ENCODE results near the gene HP1BP3. TPM values are rescaled to one million over a fixed set of nuclear protein-coding genes. Genes with fewer than 3 reads are reported as not detected.

Gene HP1BP3
- total RNA-seq, 1 experiment from 2014 or later, result 207 TPM

DNA sequence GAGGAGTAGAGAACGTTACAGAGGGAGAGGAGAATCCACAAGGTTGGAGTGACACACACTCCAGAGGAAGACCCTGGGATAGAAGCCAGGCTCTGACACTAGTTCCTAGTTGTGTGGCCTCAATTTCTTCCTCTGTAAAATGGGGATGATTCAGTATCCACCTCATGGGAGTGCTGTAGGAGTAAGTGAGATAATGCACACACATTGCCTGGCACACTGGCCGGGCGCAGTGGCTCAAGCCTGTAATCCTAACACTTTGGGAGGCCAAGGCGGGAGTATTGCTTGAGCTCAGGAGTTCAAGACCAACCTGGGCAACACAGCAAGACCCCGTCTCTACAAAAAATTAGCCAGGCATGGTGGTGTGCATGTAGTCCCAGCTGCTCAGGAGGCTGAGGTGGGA, 78.2 kb downstream of the HP1BP3 start:
- POLR2A ChIA-PET, result no interaction called here
- Histone ChIP-seq H3K4me3 (replicated peaks in 1 of 2; ENCODE audit: low read depth in 1 of 2, low read length in 2 of 2) (no peak overlapping the region), H3K36me3 (ENCODE audit: control insufficient read depth in 1 of 2, insufficient read depth in 2 of 2, low read length in 2 of 2) (no peaks in the 10 kb centered on the region), H3K9me3 (ENCODE audit: control insufficient read depth in 1 of 2, insufficient read depth in 1 of 2, low read depth in 1 of 2, low read length in 2 of 2) (no peaks in the 10 kb centered on the region), H3K4me1 (ENCODE audit: control insufficient read depth in 1 of 2, insufficient read depth in 2 of 2, low read length in 2 of 2) (no peaks in the 10 kb centered on the region), H3K27ac (ENCODE audit: low read depth, low read length) (no peak overlapping the region), H3K79me2 (ENCODE audit: insufficient read depth, low read length) (no peaks in the 10 kb centered on the region), H4K20me1 (ENCODE audit: insufficient read depth) (no peaks in the 10 kb centered on the region), H3K9me2 (ENCODE audit: insufficient read depth) (no peaks in the 10 kb centered on the region), H3K27me3 (ENCODE audit: insufficient read depth, low read length) (no peaks in the 10 kb centered on the region), H3K4me2 (ENCODE audit: low read length) (no peak overlapping the region), H2AFZ (ENCODE audit: low read depth, low read length, poor library complexity, severe bottlenecking) (no peak overlapping the region), H3K9ac (ENCODE audit: low read length) (no peak overlapping the region)
- intact Hi-C loops (cut with micrococcal nuclease), result no loop called here
- RAD21 ChIA-PET (ENCODE audit: low non-redundant PET in 1 of 2, low total read pairs in 2 of 2, uncharacterized antibody in 2 of 2, unreplicated experiment in 2 of 2), result no interaction called here
- CTCF ChIA-PET, result no interaction called here
- DNase-seq (ENCODE audit: low read depth, low spot score), result no peak
- TF ChIP-seq FOSL1 (IDR thresholded peaks at IDR 0.05; ENCODE audit: low read depth), result no peak
- no peak for ATAC-seq
- no TSS peak for BruUV-seq (replicated peaks)

DNA sequence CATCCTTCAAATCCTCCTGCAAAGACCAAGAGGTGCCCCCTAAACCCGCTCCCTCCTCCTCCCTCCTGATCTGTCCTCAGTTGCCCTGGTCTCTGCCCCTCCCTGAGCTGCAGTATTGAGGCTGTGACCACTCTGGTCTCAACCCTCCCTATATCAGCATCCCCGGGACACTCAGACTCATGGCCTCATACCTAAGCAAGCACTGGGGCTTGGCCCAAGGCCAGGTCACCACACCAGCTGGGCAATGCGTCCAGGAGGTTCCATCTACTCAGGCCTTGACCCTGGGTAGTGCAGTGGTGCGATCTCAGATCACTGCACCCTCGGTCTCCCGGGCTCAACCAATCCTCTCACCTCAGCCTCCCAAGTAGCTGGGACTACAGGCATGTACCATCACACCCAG, 79.0 kb downstream of the HP1BP3 start:
- Histone ChIP-seq H3K27ac (ENCODE audit: low read depth, low read length) (no peak overlapping the region), H3K9ac (ENCODE audit: low read length) (no peak overlapping the region), H4K20me1 (ENCODE audit: insufficient read depth) (no peaks in the 10 kb centered on the region), H3K36me3 (ENCODE audit: control insufficient read depth in 1 of 2, insufficient read depth in 2 of 2, low read length in 2 of 2) (no peaks in the 10 kb centered on the region), H3K4me2 (ENCODE audit: low read length) (no peak overlapping the region), H2AFZ (ENCODE audit: low read depth, low read length, poor library complexity, severe bottlenecking) (no peak overlapping the region), H3K4me3 (replicated peaks in 1 of 2; ENCODE audit: low read depth in 1 of 2, low read length in 2 of 2) (no peak overlapping the region), H3K9me2 (ENCODE audit: insufficient read depth) (no peaks in the 10 kb centered on the region), H3K79me2 (ENCODE audit: insufficient read depth, low read length) (no peaks in the 10 kb centered on the region), H3K9me3 (ENCODE audit: control insufficient read depth in 1 of 2, insufficient read depth in 1 of 2, low read depth in 1 of 2, low read length in 2 of 2) (no peaks in the 10 kb centered on the region), H3K4me1 (ENCODE audit: control insufficient read depth in 1 of 2, insufficient read depth in 2 of 2, low read length in 2 of 2) (no peaks in the 10 kb centered on the region), H3K27me3 (ENCODE audit: insufficient read depth, low read length) (no peaks in the 10 kb centered on the region)
- DNase-seq (ENCODE audit: low read depth, low spot score), result no peak
- RAD21 ChIA-PET (ENCODE audit: low non-redundant PET in 1 of 2, low total read pairs in 2 of 2, uncharacterized antibody in 2 of 2, unreplicated experiment in 2 of 2), result no interaction called here
- no peak for ATAC-seq
- POLR2A ChIA-PET, result interaction anchor here (0.6 kb wide), 1 partner anchor 43 kb away, joined by 3 read pairs; no protein-coding TSS in a partner anchor
- BruUV-seq (replicated peaks), result no TSS peak
- CTCF ChIA-PET, result interaction anchor here (2.7 kb wide), 1 partner anchor 11 kb away, joined by 10 read pairs; no protein-coding TSS in a partner anchor
- no peak for TF ChIP-seq EZH2phosphoT487 (IDR thresholded peaks at IDR 0.05; ENCODE audit: borderline replicate concordance)
- no peak for TF ChIP-seq TCF7L2 (IDR thresholded peaks at IDR 0.05; ENCODE audit: borderline replicate concordance, extremely low read depth, insufficient read depth, insufficient read length)
- no peak for TF ChIP-seq FOSL1 (IDR thresholded peaks at IDR 0.05; ENCODE audit: low read depth)
- TF ChIP-seq, protein P1, sequence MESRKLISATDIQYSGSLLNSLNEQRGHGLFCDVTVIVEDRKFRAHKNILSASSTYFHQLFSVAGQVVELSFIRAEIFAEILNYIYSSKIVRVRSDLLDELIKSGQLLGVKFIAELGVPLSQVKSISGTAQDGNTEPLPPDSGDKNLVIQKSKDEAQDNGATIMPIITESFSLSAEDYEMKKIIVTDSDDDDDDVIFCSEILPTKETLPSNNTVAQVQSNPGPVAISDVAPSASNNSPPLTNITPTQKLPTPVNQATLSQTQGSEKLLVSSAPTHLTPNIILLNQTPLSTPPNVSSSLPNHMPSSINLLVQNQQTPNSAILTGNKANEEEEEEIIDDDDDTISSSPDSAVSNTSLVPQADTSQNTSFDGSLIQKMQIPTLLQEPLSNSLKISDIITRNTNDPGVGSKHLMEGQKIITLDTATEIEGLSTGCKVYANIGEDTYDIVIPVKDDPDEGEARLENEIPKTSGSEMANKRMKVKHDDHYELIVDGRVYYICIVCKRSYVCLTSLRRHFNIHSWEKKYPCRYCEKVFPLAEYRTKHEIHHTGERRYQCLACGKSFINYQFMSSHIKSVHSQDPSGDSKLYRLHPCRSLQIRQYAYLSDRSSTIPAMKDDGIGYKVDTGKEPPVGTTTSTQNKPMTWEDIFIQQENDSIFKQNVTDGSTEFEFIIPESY (IDR thresholded peaks at IDR 0.05; ENCODE audit: extremely low read depth, insufficient replicate concordance, low read length), result no peak
- no peak for TF ChIP-seq EZH2 (IDR thresholded peaks at IDR 0.05)
- no peak for TF ChIP-seq RAD21 (IDR thresholded peaks at IDR 0.05; ENCODE audit: low read depth)
- no peak for TF ChIP-seq POLR2AphosphoS5 (IDR thresholded peaks at IDR 0.05; ENCODE audit: low read depth, low read length)
- TF ChIP-seq JUND (IDR thresholded peaks at IDR 0.05), result no peak
- TF ChIP-seq ELF1 (IDR thresholded peaks at IDR 0.05; ENCODE audit: borderline replicate concordance, low read depth), result no peak
- TF ChIP-seq, protein P2, sequence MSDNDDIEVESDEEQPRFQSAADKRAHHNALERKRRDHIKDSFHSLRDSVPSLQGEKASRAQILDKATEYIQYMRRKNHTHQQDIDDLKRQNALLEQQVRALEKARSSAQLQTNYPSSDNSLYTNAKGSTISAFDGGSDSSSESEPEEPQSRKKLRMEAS (IDR thresholded peaks at IDR 0.05), result no peak
- TF ChIP-seq POLR2A (IDR thresholded peaks at IDR 0.05; ENCODE audit: borderline replicate concordance, extremely low read depth, insufficient read depth, insufficient read length), result no peak
- intact Hi-C loops (cut with micrococcal nuclease), result no loop called here

Data from HCT116 (cell line).